ENCODE measurements around the gene UBA6. TPM values are rescaled to one million over a fixed set of nuclear protein-coding genes. Genes with fewer than 3 reads are reported as not detected.

Gene UBA6
- total RNA-seq, 1 experiment from 2014 or later, result 81.5 TPM

- TF ChIP-seq PRDM15 (CRISPR knock-in tag; IDR thresholded peaks at IDR 0.05) (no peak), ZNF671 (CRISPR knock-in tag; IDR thresholded peaks at IDR 0.05) (no peak), RORB (CRISPR knock-in tag; IDR thresholded peaks at IDR 0.05) (no peak), ELF4 (CRISPR knock-in tag; IDR thresholded peaks at IDR 0.05; ENCODE audit: low read depth) (no peak)
- TF ChIP-seq, protein P1, sequence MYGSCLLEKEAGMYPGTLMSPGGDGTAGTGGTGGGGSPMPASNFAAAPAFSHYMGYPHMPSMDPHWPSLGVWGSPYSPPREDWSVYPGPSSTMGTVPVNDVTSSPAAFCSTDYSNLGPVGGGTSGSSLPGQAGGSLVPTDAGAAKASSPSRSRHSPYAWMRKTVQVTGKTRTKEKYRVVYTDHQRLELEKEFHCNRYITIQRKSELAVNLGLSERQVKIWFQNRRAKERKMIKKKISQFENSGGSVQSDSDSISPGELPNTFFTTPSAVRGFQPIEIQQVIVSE (CRISPR knock-in tag; IDR thresholded peaks at IDR 0.05; ENCODE audit: borderline replicate concordance), result no peak
These were observed 20.3 kb downstream of the UBA6 start (continued) for GRCh38 chr4:67680581-67681222.

GRCh38 chr4:67678612-67679011 lies 22.3 kb downstream of the UBA6 start:
- Mint-ChIP-seq H3K9me3 (no peaks in the 10 kb centered on the region), H3K4me3 (no peak overlapping the region), H3K4me1 (no peaks in the 10 kb centered on the region), H3K27me3 (ENCODE audit: low read depth) (no peaks in the 10 kb centered on the region), H3K27ac (no peak overlapping the region), H3K36me3 (peaks cover 47% of the 10 kb centered on the region)
- DNase-seq (ENCODE audit: low spot score), result no peak
- TF ChIP-seq ETV6 (CRISPR knock-in tag; IDR thresholded peaks at IDR 0.05), result no peak
- TF ChIP-seq TEAD4 (CRISPR knock-in tag; IDR thresholded peaks at IDR 0.05), result no peak
- no peak for TF ChIP-seq TEAD1 (CRISPR knock-in tag; IDR thresholded peaks at IDR 0.05)
- no peak for TF ChIP-seq ZNF138 (CRISPR knock-in tag; conservative IDR thresholded peaks at IDR 0.05)
- ATAC-seq, result no peak
- CTCF ChIA-PET, result no interaction called here
- POLR2A ChIA-PET, result no interaction called here

DNA sequence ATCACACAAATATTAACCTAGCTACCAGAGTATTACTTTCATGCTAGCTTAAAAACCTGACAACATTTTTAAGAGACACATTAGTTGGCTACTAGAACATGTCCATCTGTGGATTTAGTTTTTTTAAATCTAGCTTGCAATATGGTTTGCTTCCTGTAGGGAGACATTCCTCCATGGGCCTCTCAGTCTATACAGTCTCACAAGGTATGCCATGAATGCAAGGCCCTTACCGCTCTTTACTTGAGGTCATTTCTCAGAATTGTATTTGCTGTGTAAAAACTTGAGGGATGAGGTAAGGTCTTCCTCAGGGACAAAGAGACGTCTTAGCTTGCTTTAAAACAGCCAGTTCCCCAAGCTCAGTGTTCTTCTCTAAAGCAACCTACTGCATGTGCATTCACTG lies 26.9 kb downstream of the UBA6 start:
- ChIA-PET POLR2A (no interaction called here), CTCF (interaction anchor here (1.5 kb wide), 1 partner anchor 27 kb away, joined by 4 read pairs; the partner anchor contains the start of gene UBA6)
- Mint-ChIP-seq H3K27ac (peak overlapping the region; percentile 70; the same call in 1 of the 2 replicates), H3K27me3 (ENCODE audit: low read depth) (no peaks in the 10 kb centered on the region), H3K9me3 (no peaks in the 10 kb centered on the region), H3K4me3 (no peak overlapping the region), H3K4me1 (no peaks in the 10 kb centered on the region), H3K36me3 (peaks cover 64% of the 10 kb centered on the region)
- ATAC-seq (peak; percentile 81), DNase-seq (ENCODE audit: low spot score) (no peak)
- TF ChIP-seq, protein P2, sequence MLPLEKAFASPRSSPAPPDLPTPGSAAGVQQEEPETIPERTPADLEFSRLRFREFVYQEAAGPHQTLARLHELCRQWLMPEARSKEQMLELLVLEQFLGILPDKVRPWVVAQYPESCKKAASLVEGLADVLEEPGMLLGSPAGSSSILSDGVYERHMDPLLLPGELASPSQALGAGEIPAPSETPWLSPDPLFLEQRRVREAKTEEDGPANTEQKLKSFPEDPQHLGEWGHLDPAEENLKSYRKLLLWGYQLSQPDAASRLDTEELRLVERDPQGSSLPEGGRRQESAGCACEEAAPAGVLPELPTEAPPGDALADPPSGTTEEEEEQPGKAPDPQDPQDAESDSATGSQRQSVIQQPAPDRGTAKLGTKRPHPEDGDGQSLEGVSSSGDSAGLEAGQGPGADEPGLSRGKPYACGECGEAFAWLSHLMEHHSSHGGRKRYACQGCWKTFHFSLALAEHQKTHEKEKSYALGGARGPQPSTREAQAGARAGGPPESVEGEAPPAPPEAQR (CRISPR knock-in tag; IDR thresholded peaks at IDR 0.05), result no peak
- TF ChIP-seq, protein P3, sequence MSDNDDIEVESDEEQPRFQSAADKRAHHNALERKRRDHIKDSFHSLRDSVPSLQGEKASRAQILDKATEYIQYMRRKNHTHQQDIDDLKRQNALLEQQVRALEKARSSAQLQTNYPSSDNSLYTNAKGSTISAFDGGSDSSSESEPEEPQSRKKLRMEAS (CRISPR knock-in tag; IDR thresholded peaks at IDR 0.05), result no peak
- no peak for TF ChIP-seq ZNF671 (CRISPR knock-in tag; IDR thresholded peaks at IDR 0.05)
- TF ChIP-seq, protein P4, sequence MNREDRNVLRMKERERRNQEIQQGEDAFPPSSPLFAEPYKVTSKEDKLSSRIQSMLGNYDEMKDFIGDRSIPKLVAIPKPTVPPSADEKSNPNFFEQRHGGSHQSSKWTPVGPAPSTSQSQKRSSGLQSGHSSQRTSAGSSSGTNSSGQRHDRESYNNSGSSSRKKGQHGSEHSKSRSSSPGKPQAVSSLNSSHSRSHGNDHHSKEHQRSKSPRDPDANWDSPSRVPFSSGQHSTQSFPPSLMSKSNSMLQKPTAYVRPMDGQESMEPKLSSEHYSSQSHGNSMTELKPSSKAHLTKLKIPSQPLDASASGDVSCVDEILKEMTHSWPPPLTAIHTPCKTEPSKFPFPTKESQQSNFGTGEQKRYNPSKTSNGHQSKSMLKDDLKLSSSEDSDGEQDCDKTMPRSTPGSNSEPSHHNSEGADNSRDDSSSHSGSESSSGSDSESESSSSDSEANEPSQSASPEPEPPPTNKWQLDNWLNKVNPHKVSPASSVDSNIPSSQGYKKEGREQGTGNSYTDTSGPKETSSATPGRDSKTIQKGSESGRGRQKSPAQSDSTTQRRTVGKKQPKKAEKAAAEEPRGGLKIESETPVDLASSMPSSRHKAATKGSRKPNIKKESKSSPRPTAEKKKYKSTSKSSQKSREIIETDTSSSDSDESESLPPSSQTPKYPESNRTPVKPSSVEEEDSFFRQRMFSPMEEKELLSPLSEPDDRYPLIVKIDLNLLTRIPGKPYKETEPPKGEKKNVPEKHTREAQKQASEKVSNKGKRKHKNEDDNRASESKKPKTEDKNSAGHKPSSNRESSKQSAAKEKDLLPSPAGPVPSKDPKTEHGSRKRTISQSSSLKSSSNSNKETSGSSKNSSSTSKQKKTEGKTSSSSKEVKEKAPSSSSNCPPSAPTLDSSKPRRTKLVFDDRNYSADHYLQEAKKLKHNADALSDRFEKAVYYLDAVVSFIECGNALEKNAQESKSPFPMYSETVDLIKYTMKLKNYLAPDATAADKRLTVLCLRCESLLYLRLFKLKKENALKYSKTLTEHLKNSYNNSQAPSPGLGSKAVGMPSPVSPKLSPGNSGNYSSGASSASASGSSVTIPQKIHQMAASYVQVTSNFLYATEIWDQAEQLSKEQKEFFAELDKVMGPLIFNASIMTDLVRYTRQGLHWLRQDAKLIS (CRISPR knock-in tag; IDR thresholded peaks at IDR 0.05; ENCODE audit: borderline replicate concordance), result no peak
- TF ChIP-seq IRF2 (CRISPR knock-in tag; IDR thresholded peaks at IDR 0.05; ENCODE audit: borderline replicate concordance, low read depth), result no peak
- TF ChIP-seq, protein P5, sequence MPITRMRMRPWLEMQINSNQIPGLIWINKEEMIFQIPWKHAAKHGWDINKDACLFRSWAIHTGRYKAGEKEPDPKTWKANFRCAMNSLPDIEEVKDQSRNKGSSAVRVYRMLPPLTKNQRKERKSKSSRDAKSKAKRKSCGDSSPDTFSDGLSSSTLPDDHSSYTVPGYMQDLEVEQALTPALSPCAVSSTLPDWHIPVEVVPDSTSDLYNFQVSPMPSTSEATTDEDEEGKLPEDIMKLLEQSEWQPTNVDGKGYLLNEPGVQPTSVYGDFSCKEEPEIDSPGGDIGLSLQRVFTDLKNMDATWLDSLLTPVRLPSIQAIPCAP (CRISPR knock-in tag; IDR thresholded peaks at IDR 0.05), result no peak
- TF ChIP-seq, protein P1 (CRISPR knock-in tag; IDR thresholded peaks at IDR 0.05; ENCODE audit: borderline replicate concordance), result no peak
- TF ChIP-seq ATF2 (CRISPR knock-in tag; IDR thresholded peaks at IDR 0.05; ENCODE audit: borderline replicate concordance, low read depth), result no peak
- TF ChIP-seq ZNF121 (CRISPR knock-in tag; IDR thresholded peaks at IDR 0.05), result no peak
- no peak for TF ChIP-seq PRRX2 (CRISPR knock-in tag; IDR thresholded peaks at IDR 0.05)
- no peak for TF ChIP-seq ELF4 (CRISPR knock-in tag; IDR thresholded peaks at IDR 0.05; ENCODE audit: low read depth)
- no peak for TF ChIP-seq KAT7 (CRISPR knock-in tag; IDR thresholded peaks at IDR 0.05; ENCODE audit: borderline replicate concordance)
- TF ChIP-seq SMAD3 (CRISPR knock-in tag; IDR thresholded peaks at IDR 0.05; ENCODE audit: borderline replicate concordance), result no peak
- TF ChIP-seq NR3C1 (CRISPR knock-in tag; conservative IDR thresholded peaks at IDR 0.05; ENCODE audit: low read depth), result no peak
